Cardiac fibroblast (primary cell): ENCODE measurements around the gene CTTNBP2.

Experiments
- DNase-seq, 2 donors: peaks; one replicate each; pipeline versions ENCODE4 v3.0.0 to v3.0.0-alpha.2; 2010; ENCODE audit warnings: low read depth in 2 of 2
- H3K4me3 ChIP-seq, 2 donors: replicated peaks in 1 of 2; 1 replicate in 1 of 2; 2 replicates in 1 of 2; pipeline ENCODE4 v1.5.1; 2011; ENCODE audit warnings: low read depth in 2 of 2, low read length in 2 of 2, mild to moderate bottlenecking in 2 of 2, moderate library complexity in 1 of 2
- CTCF ChIP-seq: IDR thresholded peaks from one replicate; pipeline ENCODE4 v1.5.1; 2011; ENCODE audit warnings: low read depth, mild to moderate bottlenecking, low read length, inconsistent platforms

CTTNBP2 gene

GRCh38 chr7:117772421-117772820 is 100.8 kb downstream of the CTTNBP2 start:
- no peak for TF ChIP-seq CTCF
- no peak for DNase-seq
- no peak overlapping the region for H3K4me3 ChIP-seq

- DNase-seq = no peak
- TF ChIP-seq CTCF = no peak
- no peak overlapping the region for H3K4me3 ChIP-seq
Measured at GRCh38 chr7:117771756-117772155, 101.5 kb downstream of the CTTNBP2 start.

- TF ChIP-seq CTCF = no peak
- H3K4me3 ChIP-seq = no peak overlapping the region
- DNase-seq = no peak
Measured at GRCh38 chr7:117769085-117769484, 104.2 kb downstream of the CTTNBP2 start.

- no peak overlapping the region for H3K4me3 ChIP-seq
- no peak for DNase-seq
- no peak for TF ChIP-seq CTCF
Measured at GRCh38 chr7:117767951-117768350, 105.3 kb downstream of the CTTNBP2 start.

GRCh38 chr7:117766913-117767312 is 106.3 kb downstream of the CTTNBP2 start:
- no peak for TF ChIP-seq CTCF
- no peak overlapping the region for H3K4me3 ChIP-seq
- no peak for DNase-seq

DNA sequence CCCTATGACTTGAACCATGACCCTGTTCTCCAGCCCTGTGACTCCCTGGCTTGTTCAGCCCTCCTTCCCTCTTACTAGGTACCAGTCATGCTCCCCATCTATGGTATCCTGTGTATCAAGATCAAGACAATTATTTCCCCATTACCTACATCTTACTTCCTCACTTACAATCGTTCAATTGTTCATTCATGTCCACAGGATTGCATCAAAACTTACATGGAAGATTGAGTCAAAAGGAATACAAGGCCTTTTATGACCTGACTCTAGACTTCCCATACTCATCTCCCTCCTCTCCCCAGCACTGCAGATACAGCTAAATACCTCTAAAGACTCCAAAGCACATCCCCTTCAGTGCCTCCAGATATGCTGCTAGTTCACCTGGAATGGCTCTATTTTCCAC is 109.2 kb downstream of the CTTNBP2 start:
- H3K4me3 ChIP-seq = no peak overlapping the region
- no peak for DNase-seq
- no peak for TF ChIP-seq CTCF

DNA sequence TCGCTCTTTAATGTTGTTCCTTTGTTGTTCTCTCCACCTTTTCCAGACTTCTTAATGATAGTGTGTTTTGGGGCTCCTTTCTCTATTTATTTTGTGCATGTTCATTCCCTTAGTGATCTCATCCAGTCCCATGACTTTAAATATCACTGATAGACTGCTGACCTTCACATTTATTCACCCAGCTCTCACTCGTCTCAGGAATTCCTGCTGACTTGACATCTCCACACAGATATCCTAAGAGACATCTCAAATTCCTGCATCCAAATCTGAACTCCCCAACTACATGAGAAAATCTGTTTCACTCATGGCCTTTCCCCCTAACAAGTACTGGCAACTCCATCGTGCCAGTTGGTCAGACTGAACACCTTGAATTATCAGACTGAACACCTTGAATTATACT is 111.2 kb downstream of the CTTNBP2 start:
- H3K4me3 ChIP-seq = no peak overlapping the region
- TF ChIP-seq CTCF = no peak
- no peak for DNase-seq
